ENCODE results near the gene GNLY.

DNA sequence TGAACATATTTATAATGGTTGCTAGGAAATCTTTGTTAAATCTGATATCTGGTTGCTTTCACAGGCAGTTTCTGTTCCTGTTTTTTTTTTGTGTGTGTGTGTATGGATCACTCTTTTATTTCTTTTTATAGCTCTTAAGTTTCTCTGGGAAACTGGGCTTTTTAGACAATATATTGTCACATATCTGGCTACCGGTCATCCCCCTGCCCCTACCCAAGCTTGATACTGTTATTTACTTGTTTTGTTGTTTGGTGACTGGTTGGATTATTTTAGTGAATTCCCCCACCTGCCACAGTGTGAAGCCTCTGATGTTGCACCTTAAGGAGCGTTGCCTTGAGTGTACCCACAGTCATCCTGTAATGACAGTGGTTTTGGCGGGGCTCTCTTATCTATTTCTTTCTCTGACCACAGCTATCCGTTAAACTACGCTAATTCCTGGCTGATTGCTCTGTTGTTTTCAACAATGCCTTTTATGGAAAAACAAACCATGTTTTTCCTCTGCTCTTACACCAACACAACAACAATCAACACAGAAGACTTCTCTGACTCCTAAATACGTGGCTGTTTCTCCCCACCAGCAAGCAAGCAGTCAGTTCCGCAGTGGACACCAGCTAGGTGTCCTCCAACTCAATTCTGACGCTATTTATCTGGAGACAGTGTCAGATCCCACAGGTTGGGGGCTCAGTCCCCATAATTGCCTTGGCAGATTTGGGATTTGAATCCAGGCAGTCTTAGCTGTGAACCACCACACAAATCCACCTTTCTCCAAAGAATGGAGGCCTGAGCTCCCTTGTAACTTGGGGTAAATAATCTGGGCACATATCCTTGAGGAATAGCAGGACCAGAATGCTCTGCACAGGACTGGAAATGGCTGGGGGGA, 10.9 kb downstream of the GNLY start:
- no peak for TF ChIP-seq ZBTB7A (IDR thresholded peaks at IDR 0.05; ENCODE audit: low read depth)
- TF ChIP-seq, protein P1, sequence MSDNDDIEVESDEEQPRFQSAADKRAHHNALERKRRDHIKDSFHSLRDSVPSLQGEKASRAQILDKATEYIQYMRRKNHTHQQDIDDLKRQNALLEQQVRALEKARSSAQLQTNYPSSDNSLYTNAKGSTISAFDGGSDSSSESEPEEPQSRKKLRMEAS (IDR thresholded peaks at IDR 0.05): no peak
- TF ChIP-seq TEAD4 (IDR thresholded peaks at IDR 0.05): no peak
- no peak for TF ChIP-seq TCF12 (IDR thresholded peaks at IDR 0.05; ENCODE audit: low read depth)
- no peak for TF ChIP-seq CREB1 (IDR thresholded peaks at IDR 0.05; ENCODE audit: low read depth)
- TF ChIP-seq EP300 (IDR thresholded peaks at IDR 0.05; ENCODE audit: borderline replicate concordance): no peak
- TF ChIP-seq, protein P2, sequence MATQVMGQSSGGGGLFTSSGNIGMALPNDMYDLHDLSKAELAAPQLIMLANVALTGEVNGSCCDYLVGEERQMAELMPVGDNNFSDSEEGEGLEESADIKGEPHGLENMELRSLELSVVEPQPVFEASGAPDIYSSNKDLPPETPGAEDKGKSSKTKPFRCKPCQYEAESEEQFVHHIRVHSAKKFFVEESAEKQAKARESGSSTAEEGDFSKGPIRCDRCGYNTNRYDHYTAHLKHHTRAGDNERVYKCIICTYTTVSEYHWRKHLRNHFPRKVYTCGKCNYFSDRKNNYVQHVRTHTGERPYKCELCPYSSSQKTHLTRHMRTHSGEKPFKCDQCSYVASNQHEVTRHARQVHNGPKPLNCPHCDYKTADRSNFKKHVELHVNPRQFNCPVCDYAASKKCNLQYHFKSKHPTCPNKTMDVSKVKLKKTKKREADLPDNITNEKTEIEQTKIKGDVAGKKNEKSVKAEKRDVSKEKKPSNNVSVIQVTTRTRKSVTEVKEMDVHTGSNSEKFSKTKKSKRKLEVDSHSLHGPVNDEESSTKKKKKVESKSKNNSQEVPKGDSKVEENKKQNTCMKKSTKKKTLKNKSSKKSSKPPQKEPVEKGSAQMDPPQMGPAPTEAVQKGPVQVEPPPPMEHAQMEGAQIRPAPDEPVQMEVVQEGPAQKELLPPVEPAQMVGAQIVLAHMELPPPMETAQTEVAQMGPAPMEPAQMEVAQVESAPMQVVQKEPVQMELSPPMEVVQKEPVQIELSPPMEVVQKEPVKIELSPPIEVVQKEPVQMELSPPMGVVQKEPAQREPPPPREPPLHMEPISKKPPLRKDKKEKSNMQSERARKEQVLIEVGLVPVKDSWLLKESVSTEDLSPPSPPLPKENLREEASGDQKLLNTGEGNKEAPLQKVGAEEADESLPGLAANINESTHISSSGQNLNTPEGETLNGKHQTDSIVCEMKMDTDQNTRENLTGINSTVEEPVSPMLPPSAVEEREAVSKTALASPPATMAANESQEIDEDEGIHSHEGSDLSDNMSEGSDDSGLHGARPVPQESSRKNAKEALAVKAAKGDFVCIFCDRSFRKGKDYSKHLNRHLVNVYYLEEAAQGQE (IDR thresholded peaks at IDR 0.05; ENCODE audit: low read depth): no peak
- no peak for TF ChIP-seq FOXM1 (IDR thresholded peaks at IDR 0.05; ENCODE audit: borderline replicate concordance, low read depth)
- no peak for TF ChIP-seq TAF1 (IDR thresholded peaks at IDR 0.05; ENCODE audit: low read depth)
- TF ChIP-seq NFIC (IDR thresholded peaks at IDR 0.05): no peak

All from Ishikawa (cell line).